K562 (cell line): ENCODE results near the gene GNAL. TPM values are rescaled to one million over a fixed set of nuclear protein-coding genes. Genes with fewer than 3 reads are reported as not detected.

Experiments
- ATAC-seq: fragments of 200-7000 bp; cut with Tn5 transposase; 3 replicates; pipeline ENCODE4 v1.9.1; 2020; ENCODE audit warnings: moderate library complexity
- BruUV-seq: library from RNA; stranded (reverse); fragments of 400-500 nt; replicated peaks from 2 replicates; lab custom pipeline; 2021; lab: Mats Ljungman, UMichigan
- CTCF ChIA-PET: fragments of 300-600 bp; formaldehyde crosslinking; extraction: SDS; loops from one replicate; lab custom pipeline; 2021; ENCODE audit warnings: low intra/inter-chr PET ratio; lab: Yijun Ruan, JAX
- POLR2A ChIA-PET: fragments of 300-600, 350-650 bp; sonication (Branson Sonifier 250); formaldehyde crosslinking; extraction: SDS; loops from one replicate; lab custom pipeline; 2021; ENCODE audit warnings: antibody characterized with exemption, inconsistent platforms; lab: Yijun Ruan, JAX
- DNase-seq, 4 experiments: peaks; one replicate each; pipeline versions ENCODE4 v3.0.0 to v3.0.0-alpha.2; 2011 to 2018; ENCODE audit warnings: low spot score in 3 of 4, mixed read lengths in 3 of 4; ENCODE audit errors: extremely low read depth in 1 of 4
- FAIRE-seq: peaks from 2 replicates; lab custom pipeline; 2011; peaks lifted over from hg19 to GRCh38; lab: Jason Lieb, UNC
- H2AFZ ChIP-seq: 2 replicates; pipeline ENCODE4 v1.6.0; 2011; ENCODE audit warnings: low read depth, low read length, control low read depth, inconsistent platforms
- H3K27ac ChIP-seq: fragments of 200-600 bp; 3 replicates; pipeline ENCODE4 v1.8.0; 2011; ENCODE audit warnings: low read depth, mild to moderate bottlenecking, control low read depth, inconsistent platforms, low read length, moderate library complexity, mixed read lengths; ENCODE audit errors: extremely low read depth
- H3K27me3 ChIP-seq, 2 experiments: fragments of 300-600 bp in 1 of 2; 2 replicates in 1 of 2; 3 replicates in 1 of 2; pipeline versions ENCODE4 v1.6.0 to v1.8.0; 2011; ENCODE audit warnings: inconsistent platforms in 2 of 2, low read length in 2 of 2, mild to moderate bottlenecking in 1 of 2, mixed read lengths in 1 of 2, moderate library complexity in 1 of 2; ENCODE audit not compliant: control insufficient read depth in 2 of 2, insufficient read depth in 2 of 2
- H3K36me3 ChIP-seq: fragments of 300-600 bp; 3 replicates; pipeline ENCODE4 v1.8.0; 2011; ENCODE audit warnings: mild to moderate bottlenecking, low read length, inconsistent platforms; ENCODE audit not compliant: control insufficient read depth, insufficient read depth
- H3K4me1 ChIP-seq, 2 experiments: fragments of 200-600 bp in 1 of 2; replicated peaks in 1 of 2; 2 replicates in 1 of 2; 3 replicates in 1 of 2; pipeline versions ENCODE4 v1.5.1 to v1.8.0; 2011; ENCODE audit warnings: inconsistent platforms in 2 of 2, low read length in 2 of 2, mild to moderate bottlenecking in 1 of 2, mixed read lengths in 1 of 2, moderate library complexity in 1 of 2; ENCODE audit not compliant: control insufficient read depth in 2 of 2, insufficient read depth in 2 of 2
- H3K4me2 ChIP-seq: 2 replicates; pipeline ENCODE4 v1.6.1; 2011; ENCODE audit warnings: low read length, control low read depth, inconsistent platforms, mixed read lengths; ENCODE audit not compliant: insufficient read depth
- H3K4me3 ChIP-seq: fragments of 200-600 bp; sonication (generic), shearing (Covaris generic); 2 replicates; pipeline ENCODE4 v1.5.1; 2016; ENCODE audit warnings: control low read depth, inconsistent platforms
- H3K79me2 ChIP-seq: fragments of 200-600 bp; 3 replicates; pipeline ENCODE4 v1.8.0; 2011; ENCODE audit warnings: low read length, inconsistent platforms; ENCODE audit not compliant: control insufficient read depth, insufficient read depth
- H3K9ac ChIP-seq, 2 experiments: 2 replicates each; pipeline versions ENCODE4 v1.6.0 to v1.6.1; 2011; ENCODE audit warnings: low read depth in 2 of 2, low read length in 2 of 2, control low read depth in 1 of 2, inconsistent platforms in 1 of 2, mild to moderate bottlenecking in 1 of 2, mixed read lengths in 1 of 2; ENCODE audit not compliant: insufficient read depth in 1 of 2
- H3K9me1 ChIP-seq: one replicate; pipeline ENCODE4 v1.6.0; 2011; ENCODE audit warnings: inconsistent platforms, mild to moderate bottlenecking, low read length, moderate library complexity; ENCODE audit not compliant: control insufficient read depth, insufficient read depth
- H3K9me3 ChIP-seq: replicated peaks from 2 replicates; pipeline ENCODE4 v1.5.1; 2011; ENCODE audit warnings: low read depth, low read length, inconsistent platforms; ENCODE audit not compliant: control insufficient read depth, insufficient read depth
- H4K20me1 ChIP-seq: replicated peaks from 2 replicates; pipeline ENCODE4 v1.6.1; 2011; ENCODE audit warnings: low read length, inconsistent platforms, mixed read lengths; ENCODE audit not compliant: control insufficient read depth, insufficient read depth
- CTCF ChIP-seq, 3 experiments: IDR thresholded peaks in 2 of 3; conservative IDR thresholded peaks in 1 of 3; 2 replicates each; pipeline ENCODE4 v1.5.1; 2011 to 2012; ENCODE audit warnings: low read length in 3 of 3, mild to moderate bottlenecking in 3 of 3, control low read depth in 2 of 3, improper control_type of control experiment in 1 of 3, inconsistent platforms in 1 of 3, low read depth in 1 of 3, mixed read lengths in 1 of 3, moderate library complexity in 1 of 3; ENCODE audit not compliant: insufficient read depth in 2 of 3
- DNMT1 ChIP-seq: fragments of 450-650 bp; IDR thresholded peaks from 2 replicates; pipeline ENCODE4 v1.6.1; 2016; ENCODE audit warnings: antibody characterized with exemption, mild to moderate bottlenecking
- E4F1 ChIP-seq: fragments of 250-450 bp; sonication (Bioruptor Pico); IDR thresholded peaks from 2 replicates; pipeline ENCODE4 v1.5.0; 2021; ENCODE audit warnings: mild to moderate bottlenecking, borderline replicate concordance
- HEY1 ChIP-seq: fragments of 250-450 bp; sonication (Bioruptor Pico); IDR thresholded peaks from 2 replicates; pipeline ENCODE4 v1.5.0; 2020; ENCODE audit warnings: mild to moderate bottlenecking, moderate library complexity, borderline replicate concordance
- HOMEZ ChIP-seq: fragments of 250-450 bp; sonication (Bioruptor Pico); IDR thresholded peaks from 2 replicates; pipeline ENCODE4 v1.4.0; 2020; ENCODE audit warnings: mild to moderate bottlenecking, moderate library complexity
- ZNF431 ChIP-seq: sonication (generic); formaldehyde crosslinking; IDR thresholded peaks from 2 replicates; pipeline ENCODE4 v1.8.0; 2022; ENCODE audit warnings: mild to moderate bottlenecking, missing genetic modification reagents
- ZNF551 ChIP-seq: fragments of 250-450 bp; sonication (Bioruptor Pico); IDR thresholded peaks from 2 replicates; pipeline ENCODE4 v1.5.0; 2021; ENCODE audit warnings: mild to moderate bottlenecking, moderate library complexity
- ZNF695 ChIP-seq: fragments of 450-650 bp; formaldehyde crosslinking; IDR thresholded peaks from 2 replicates; pipeline ENCODE4 v1.4.0; 2020; ENCODE audit warnings: mild to moderate bottlenecking, moderate library complexity
- ZZZ3 ChIP-seq: fragments of 450-650 bp; IDR thresholded peaks from 2 replicates; pipeline ENCODE4 v1.6.1; 2016; ENCODE audit warnings: antibody characterized with exemption, mild to moderate bottlenecking, moderate library complexity
- WGBS: fragments of 100-300 bp; shearing (Covaris generic); methylation state at CpG from one replicate; pipeline ENCODE4 v1.1.6; 2016; ENCODE audit warnings: low coverage, mixed read lengths; ENCODE audit not compliant: insufficient coverage; ENCODE audit errors: missing lambda C conversion rate; 5-methylcytosine and 5-hydroxymethylcytosine counted together
- in situ Hi-C: fragments of 300-500 bp; cut with MboI; formaldehyde crosslinking; loops from 4 replicates; pipeline ENCODE4 v1.15.0; 2018; ENCODE audit warnings: inconsistent platforms, mixed read lengths
- intact Hi-C: fragments of 100-400 bp; cut with micrococcal nuclease; formaldehyde crosslinking; loops from 2 replicates; pipeline ENCODE4 v1.14.2; 2022
- polyA plus RNA-seq, 8 experiments: library from polyadenylated mRNA; depleted of rRNA in 4 of 8; stranded (reverse) in 5 of 8; unstranded in 3 of 8; fragments of >200 nt; fragmentation: Nextera tagmentation in 2 of 8; fragmentation: Illumina TruSeq in 1 of 8; extraction: Ambion mirVana in 2 of 8; extraction: Trizol in 1 of 8; gene quantifications; 2 replicates each; pipeline versions ENCODE4 v1.2.1 to v1.2.3, GENCODE V29; 2011 to 2014; ENCODE audit warnings: inconsistent platforms in 1 of 8, missing spikeins in 1 of 8
- total RNA-seq, 7 experiments: library from RNA; depleted of rRNA in 6 of 7; stranded (reverse); fragments of >200 nt in 6 of 7; fragmentation: Illumina TruSeq in 2 of 7; extraction: Trizol in 2 of 7; gene quantifications; 2 replicates each; pipeline versions ENCODE4 v1.2.1 to v1.2.3, GENCODE V29; 2011 to 2021; ENCODE audit warnings: low replicate concordance in 1 of 7

The GNAL gene
- total and polyA plus RNA-seq, 9 of the 15 experiments (the other 6 are each of a cell fraction or from before 2014, with no cell fraction given), result under 0.01 to 0.10 (median 0.01) TPM; not detected in 5

GRCh38 chr18:11761553-11761952 lies 72.5 kb downstream of the GNAL start:
- Histone ChIP-seq H3K9ac (no peak overlapping the region), H4K20me1 (peaks cover 3% of the 10 kb centered on the region; the same call in 1 of the 2 replicates), H3K4me1 (peaks cover 2 to 9% of the 10 kb centered on the region in 2 experiments; a peak in 3 of 5 replicates), H3K36me3 (no peaks in the 10 kb centered on the region), H3K27ac (no peak overlapping the region), H3K27me3 (peaks cover 4 to 25% of the 10 kb centered on the region in 2 experiments; a peak in 4 of 5 replicates), H3K9me3 (no peaks in the 10 kb centered on the region), H2AFZ (no peak overlapping the region), H3K4me2 (no peak overlapping the region), H3K9me1 (no peaks in the 10 kb centered on the region), H3K79me2 (no peaks in the 10 kb centered on the region), H3K4me3 (no peak overlapping the region)
- ChIA-PET CTCF (no interaction called here), POLR2A (interaction anchor here (0.9 to 1.1 kb wide), 3 partner anchors 10 to 278 kb away, joined by 3 to 4 read pairs (median 3); no protein-coding TSS in a partner anchor)
- ATAC-seq, result peak; percentile 86
- peak; percentile 49 for FAIRE-seq
- peak in 3 of 4 experiments; percentile 17 to 48 (median 45) for DNase-seq
- intact Hi-C loops (no loop called here), in situ Hi-C loops (no loop called here)
- no TSS peak for BruUV-seq
- TF ChIP-seq CTCF (IDR thresholded peaks at IDR 0.05 in 2 of 3, conservative IDR thresholded peaks at IDR 0.05 in 1 of 3; ENCODE audit: insufficient read depth in 2 of 3, low read depth in 1 of 3, low read length in 3 of 3) (peak; percentile 29 to 48 (median 41); a peak in 4 of 6 replicates), DNMT1 (no peak)
- 14% methylated on average over 2 of the region's 2 CpGs for WGBS

GRCh38 chr18:11762429-11762828 lies 73.4 kb downstream of the GNAL start:
- Histone ChIP-seq H2AFZ (no peak overlapping the region), H3K9me1 (no peaks in the 10 kb centered on the region), H3K9ac (no peak overlapping the region), H3K4me3 (no peak overlapping the region), H3K27me3 (peaks cover under 1 to 33% of the 10 kb centered on the region in 2 experiments; a peak in 4 of 5 replicates), H3K4me1 (peaks cover 2 to 9% of the 10 kb centered on the region in 2 experiments; a peak in 3 of 5 replicates), H3K79me2 (no peaks in the 10 kb centered on the region), H4K20me1 (peaks cover 3% of the 10 kb centered on the region; the same call in 1 of the 2 replicates), H3K27ac (no peak overlapping the region), H3K36me3 (no peaks in the 10 kb centered on the region), H3K4me2 (no peak overlapping the region), H3K9me3 (no peaks in the 10 kb centered on the region)
- DNase-seq, result no peak
- intact Hi-C loops, result no loop called here
- ChIA-PET POLR2A (no interaction called here), CTCF (no interaction called here)
- BruUV-seq, result no TSS peak
- in situ Hi-C loops, result no loop called here
- no peak for ATAC-seq
- FAIRE-seq, result no peak
- WGBS, result 8% methylated on average over 5 of the region's 7 CpGs
- TF ChIP-seq E4F1 (CRISPR knock-in tag) (no peak), ZNF695 (CRISPR knock-in tag) (no peak), HOMEZ (CRISPR knock-in tag) (no peak), ZZZ3 (no peak), HEY1 (CRISPR knock-in tag) (no peak), ZNF431 (no peak), ZNF551 (CRISPR knock-in tag) (no peak)
